ENCODE data around the gene PSG6.
"Not testable (repeated sequence)": the region's sequence is repeated elsewhere in the genome, so short reads cannot be mapped to it uniquely, and the experiment has no call there.

The PSG6 gene

GRCh38 chr19:42926781-42927180 lies 9.1 kb upstream of the PSG6 start:
- DNase-seq (ENCODE audit: low read depth in 1 of 2, low spot score in 1 of 2) = no peak
- H3K27ac ChIP-seq (replicated peaks) = no peak overlapping the region
- TF ChIP-seq CTCF (IDR thresholded peaks at IDR 0.05; ENCODE audit: insufficient read depth, low read length) (no peak), GABPA (IDR thresholded peaks at IDR 0.05; ENCODE audit: low read depth) (no peak), REST (IDR thresholded peaks at IDR 0.05; ENCODE audit: insufficient replicate concordance, low read depth) (no peak), POLR2AphosphoS5 (IDR thresholded peaks at IDR 0.05; ENCODE audit: low read depth) (no peak), SPI1 (IDR thresholded peaks at IDR 0.05; ENCODE audit: borderline replicate concordance, low read depth) (no peak)
- H3K27me3 ChIP-seq (ENCODE audit: insufficient read depth, poor library complexity, severe bottlenecking) = no peaks in the 10 kb centered on the region
- H3K4me3 ChIP-seq (replicated peaks; ENCODE audit: insufficient read depth, low read length) = no peak overlapping the region

GRCh38 chr19:42923106-42923505 lies 5.4 kb upstream of the PSG6 start:
- not testable (repeated sequence) for H3K27me3 ChIP-seq (ENCODE audit: insufficient read depth, poor library complexity, severe bottlenecking); H3K4me3 ChIP-seq (replicated peaks; ENCODE audit: insufficient read depth, low read length); H3K27ac ChIP-seq (replicated peaks)
- DNase-seq (ENCODE audit: low read depth in 1 of 2, low spot score in 1 of 2) = peak in 1 of 2 experiments; percentile 31
- peak; percentile 58 for TF ChIP-seq CTCF (IDR thresholded peaks at IDR 0.05; ENCODE audit: insufficient read depth, low read length)

GRCh38 chr19:42920971-42921370 lies 3.3 kb upstream of the PSG6 start:
- not testable (repeated sequence) for H3K27me3 ChIP-seq (ENCODE audit: insufficient read depth, poor library complexity, severe bottlenecking); H3K27ac ChIP-seq (replicated peaks); H3K4me3 ChIP-seq (replicated peaks; ENCODE audit: insufficient read depth, low read length); DNase-seq (ENCODE audit: low read depth in 1 of 2, low spot score in 1 of 2)

- no peak overlapping the region for H3K27ac ChIP-seq (replicated peaks)
These were observed 2.0 kb upstream of the PSG6 start for GRCh38 chr19:42919757-42920079.

GRCh38 chr19:42919070-42919756 lies 1.5 kb upstream of the PSG6 start:
- not testable (repeated sequence) for H3K4me3 ChIP-seq (replicated peaks; ENCODE audit: insufficient read depth, low read length); H3K27ac ChIP-seq (replicated peaks); H3K27me3 ChIP-seq (ENCODE audit: insufficient read depth, poor library complexity, severe bottlenecking); DNase-seq (ENCODE audit: low read depth in 1 of 2, low spot score in 1 of 2)

More at GRCh38 chr19:42919757-42920079, 2.0 kb upstream of the PSG6 start:
- Histone ChIP-seq H3K4me3 (replicated peaks; ENCODE audit: insufficient read depth, low read length) (no peak overlapping the region), H3K27me3 (ENCODE audit: insufficient read depth, poor library complexity, severe bottlenecking) (no peaks in the 10 kb centered on the region)
- DNase-seq (ENCODE audit: low read depth in 1 of 2, low spot score in 1 of 2) = no peak
- TF ChIP-seq POLR2AphosphoS5 (IDR thresholded peaks at IDR 0.05; ENCODE audit: low read depth) = no peak
- no peak for TF ChIP-seq CTCF (IDR thresholded peaks at IDR 0.05; ENCODE audit: insufficient read depth, low read length)
- no peak for TF ChIP-seq REST (IDR thresholded peaks at IDR 0.05; ENCODE audit: insufficient replicate concordance, low read depth)

- H3K4me3 ChIP-seq (replicated peaks; ENCODE audit: insufficient read depth, low read length); H3K27me3 ChIP-seq (ENCODE audit: insufficient read depth, poor library complexity, severe bottlenecking); H3K27ac ChIP-seq (replicated peaks); DNase-seq (ENCODE audit: low read depth in 1 of 2, low spot score in 1 of 2): not testable (repeated sequence)
These were observed 829 bp upstream of the PSG6 start for GRCh38 chr19:42918377-42919069.

GRCh38 chr19:42916931-42917330 lies 763 bp downstream of the PSG6 start:
- not testable (repeated sequence) for H3K27ac ChIP-seq (replicated peaks); H3K27me3 ChIP-seq (ENCODE audit: insufficient read depth, poor library complexity, severe bottlenecking); DNase-seq (ENCODE audit: low read depth in 1 of 2, low spot score in 1 of 2); H3K4me3 ChIP-seq (replicated peaks; ENCODE audit: insufficient read depth, low read length)

GRCh38 chr19:42913516-42913915 lies 4.2 kb downstream of the PSG6 start:
- DNase-seq (ENCODE audit: low read depth in 1 of 2, low spot score in 1 of 2); H3K27me3 ChIP-seq (ENCODE audit: insufficient read depth, poor library complexity, severe bottlenecking); H3K27ac ChIP-seq (replicated peaks); H3K4me3 ChIP-seq (replicated peaks; ENCODE audit: insufficient read depth, low read length): not testable (repeated sequence)
